Loucy (cell line): ENCODE data around the gene ABCC11.

ENCODE experiments used
- H2AFZ ChIP-seq: fragments of 200-600 bp; sonication (generic); 2 replicates; pipeline ENCODE4 v1.6.0; 2016; ENCODE audit warnings: antibody characterized with exemption, mild to moderate bottlenecking, low read length, moderate library complexity
- H3F3A ChIP-seq: fragments of 200-600 bp; 2 replicates; pipeline ENCODE4 v1.6.0; 2016; ENCODE audit warnings: antibody characterized with exemption, low read depth, mild to moderate bottlenecking
- H3K27me3 ChIP-seq: fragments of 200-600 bp; sonication (generic); 2 replicates; pipeline ENCODE4 v1.6.1; 2014; ENCODE audit warnings: low read length, mild to moderate bottlenecking; ENCODE audit not compliant: insufficient read depth, poor library complexity, severe bottlenecking
- H3K36me3 ChIP-seq: fragments of 200-600 bp; sonication (generic); 2 replicates; pipeline ENCODE4 v1.6.1; 2016; ENCODE audit warnings: low read length; ENCODE audit not compliant: insufficient read depth
- H3K4me1 ChIP-seq: fragments of 200-600 bp; sonication (generic); 2 replicates; pipeline ENCODE4 v1.5.1; 2014; ENCODE audit warnings: low read length, mild to moderate bottlenecking; ENCODE audit not compliant: insufficient read depth, poor library complexity, severe bottlenecking
- H3K4me2 ChIP-seq: fragments of 200-600 bp; sonication (generic); 2 replicates; pipeline ENCODE4 v1.6.0; 2014; ENCODE audit warnings: antibody characterized with exemption, low read length, low read depth, mild to moderate bottlenecking; ENCODE audit not compliant: poor library complexity, severe bottlenecking
- H3K4me3 ChIP-seq: fragments of 200-600 bp; sonication (generic); 2 replicates; pipeline ENCODE4 v1.5.1; 2014; ENCODE audit warnings: low read length, mild to moderate bottlenecking, mixed read lengths; ENCODE audit not compliant: poor library complexity, severe bottlenecking
- H3K79me2 ChIP-seq: fragments of 200-600 bp; sonication (generic); 2 replicates; pipeline ENCODE4 v1.6.1; 2014; ENCODE audit warnings: low read length; ENCODE audit not compliant: insufficient read depth
- H3K9ac ChIP-seq: fragments of 200-600 bp; sonication (generic); 2 replicates; pipeline ENCODE4 v1.6.0; 2014; ENCODE audit warnings: mild to moderate bottlenecking, low read depth, low read length, moderate library complexity; ENCODE audit not compliant: poor library complexity, severe bottlenecking
- H3K9me2 ChIP-seq: fragments of 200-600 bp; sonication (generic); replicated peaks from 2 replicates; pipeline ENCODE4 v1.6.1; 2016; ENCODE audit warnings: low read depth, low read length, mixed read lengths
- H3K9me3 ChIP-seq: fragments of 200-600 bp; sonication (generic); 2 replicates; pipeline ENCODE4 v1.6.1; 2014; ENCODE audit warnings: mild to moderate bottlenecking, antibody characterized with exemption, low read length, low read depth; ENCODE audit not compliant: insufficient read depth
- H4K20me1 ChIP-seq: fragments of 200-600 bp; sonication (generic); 2 replicates; pipeline ENCODE4 v1.6.0; 2014; ENCODE audit warnings: antibody characterized with exemption, low read length, mild to moderate bottlenecking; ENCODE audit not compliant: insufficient read depth, poor library complexity, severe bottlenecking
- CTCF ChIP-seq: fragments of 200-600 bp; sonication (generic); conservative IDR thresholded peaks from 2 replicates; pipeline ENCODE4 v1.5.1; 2014; ENCODE audit warnings: mild to moderate bottlenecking, antibody characterized with exemption, low read length
- EZH2phosphoT487 ChIP-seq: fragments of 200-600 bp; IDR thresholded peaks from 2 replicates; pipeline ENCODE4 v1.6.1; 2018; ENCODE audit warnings: antibody characterized with exemption, mild to moderate bottlenecking, moderate library complexity, borderline replicate concordance

ABCC11 gene

GRCh38 chr16:48129926-48130325 is 117.4 kb downstream of the ABCC11 start:
- Histone ChIP-seq H3K9ac (no peak overlapping the region), H3K9me3 (no peaks in the 10 kb centered on the region), H3K9me2 (no peaks in the 10 kb centered on the region), H3K4me3 (no peak overlapping the region), H3F3A (no peaks in the 10 kb centered on the region), H2AFZ (no peak overlapping the region), H3K36me3 (no peaks in the 10 kb centered on the region), H3K27me3 (no peaks in the 10 kb centered on the region), H3K4me1 (no peaks in the 10 kb centered on the region), H3K4me2 (no peak overlapping the region), H3K79me2 (no peaks in the 10 kb centered on the region), H4K20me1 (no peaks in the 10 kb centered on the region)
- TF ChIP-seq CTCF = no peak

- Histone ChIP-seq H3F3A (no peaks in the 10 kb centered on the region), H2AFZ (no peak overlapping the region), H3K27me3 (no peaks in the 10 kb centered on the region), H3K9ac (no peak overlapping the region), H3K9me3 (no peaks in the 10 kb centered on the region), H4K20me1 (no peaks in the 10 kb centered on the region), H3K4me1 (no peaks in the 10 kb centered on the region), H3K36me3 (no peaks in the 10 kb centered on the region), H3K9me2 (no peaks in the 10 kb centered on the region), H3K79me2 (no peaks in the 10 kb centered on the region), H3K4me3 (no peak overlapping the region), H3K4me2 (no peak overlapping the region)
- TF ChIP-seq EZH2phosphoT487 (no peak), CTCF (no peak)
These were observed 118.6 kb downstream of the ABCC11 start for GRCh38 chr16:48128769-48129168.

- TF ChIP-seq CTCF = no peak
- no peak for TF ChIP-seq EZH2phosphoT487
- Histone ChIP-seq H3K79me2 (no peaks in the 10 kb centered on the region), H3K4me3 (no peak overlapping the region), H3K27me3 (no peaks in the 10 kb centered on the region), H3K9me3 (no peaks in the 10 kb centered on the region), H3K9ac (no peak overlapping the region), H3K36me3 (no peaks in the 10 kb centered on the region), H4K20me1 (no peaks in the 10 kb centered on the region), H3K9me2 (no peaks in the 10 kb centered on the region), H3K4me1 (no peaks in the 10 kb centered on the region), H3F3A (no peaks in the 10 kb centered on the region), H3K4me2 (no peak overlapping the region), H2AFZ (no peak overlapping the region)
These were observed 120.3 kb downstream of the ABCC11 start for GRCh38 chr16:48126801-48127644.
